ENCODE data around the gene APOL4.

The APOL4 gene

DNA sequence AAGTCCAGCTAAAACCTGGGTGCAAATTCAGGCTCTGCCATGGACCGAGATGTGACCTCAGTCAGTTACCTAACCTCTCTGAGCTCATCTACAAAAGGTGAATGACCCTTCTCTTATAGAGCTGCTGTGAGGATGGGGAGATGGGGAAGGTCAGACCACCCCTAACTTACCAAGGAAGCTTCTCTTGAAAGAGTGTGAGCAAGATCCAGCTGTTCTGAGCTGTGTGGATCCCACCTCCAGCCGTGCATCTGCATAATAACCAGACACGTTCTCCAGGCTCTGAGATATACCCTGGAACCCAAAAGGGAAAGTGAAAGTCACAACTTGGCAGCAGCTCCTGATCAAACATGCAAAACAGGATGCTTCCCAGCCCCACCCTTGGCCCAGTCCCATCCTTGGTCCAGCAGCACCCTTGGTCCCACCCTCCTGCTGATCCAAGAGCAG, 41.1 kb downstream of the APOL4 start, which contains the start of gene APOL3:
APOL3 (minus strand) TSS at position 257 of the 444 bp plus-strand sequence. CDS start 11,700 bp downstream, outside the sequence.
- no peak for DNase-seq (ENCODE audit: low read depth in 1 of 2, low spot score in 1 of 2)

GRCh38 chr22:36156515-36157419, 44.8 kb downstream of the APOL4 start:
- Histone ChIP-seq H3K27me3 (ENCODE audit: insufficient read depth, poor library complexity, severe bottlenecking) (no peaks in the 10 kb centered on the region), H3K27ac (replicated peaks) (no peak overlapping the region), H3K4me3 (replicated peaks; ENCODE audit: insufficient read depth, low read length) (no peak overlapping the region)
- TF ChIP-seq POLR2AphosphoS5 (IDR thresholded peaks at IDR 0.05; ENCODE audit: low read depth) (no peak), CTCF (IDR thresholded peaks at IDR 0.05; ENCODE audit: insufficient read depth, low read length) (no peak), REST (IDR thresholded peaks at IDR 0.05; ENCODE audit: insufficient replicate concordance, low read depth) (no peak), SPI1 (IDR thresholded peaks at IDR 0.05; ENCODE audit: borderline replicate concordance, low read depth) (no peak), GABPA (IDR thresholded peaks at IDR 0.05; ENCODE audit: low read depth) (no peak)
- no peak for DNase-seq (ENCODE audit: low read depth in 1 of 2, low spot score in 1 of 2)

More for the DNA sequence above, 41.1 kb downstream of the APOL4 start, which contains the start of gene APOL3:
- TF ChIP-seq GABPA (IDR thresholded peaks at IDR 0.05; ENCODE audit: low read depth) = no peak
- no peak for TF ChIP-seq CTCF (IDR thresholded peaks at IDR 0.05; ENCODE audit: insufficient read depth, low read length)
- no peak for TF ChIP-seq POLR2AphosphoS5 (IDR thresholded peaks at IDR 0.05; ENCODE audit: low read depth)
- TF ChIP-seq SPI1 (IDR thresholded peaks at IDR 0.05; ENCODE audit: borderline replicate concordance, low read depth) = no peak
- no peak for TF ChIP-seq REST (IDR thresholded peaks at IDR 0.05; ENCODE audit: insufficient replicate concordance, low read depth)
- Histone ChIP-seq H3K27me3 (ENCODE audit: insufficient read depth, poor library complexity, severe bottlenecking) (peaks cover 5% of the 10 kb centered on the region), H3K27ac (replicated peaks) (no peak within 1 kb of the TSS), H3K4me3 (replicated peaks; ENCODE audit: insufficient read depth, low read length) (no peak within 1 kb of the TSS)

GRCh38 chr22:36156119-36156514, 45.5 kb downstream of the APOL4 start:
- Histone ChIP-seq H3K27ac (replicated peaks) (no peak overlapping the region), H3K4me3 (replicated peaks; ENCODE audit: insufficient read depth, low read length) (no peak overlapping the region), H3K27me3 (ENCODE audit: insufficient read depth, poor library complexity, severe bottlenecking) (no peaks in the 10 kb centered on the region)
- TF ChIP-seq CTCF (IDR thresholded peaks at IDR 0.05; ENCODE audit: insufficient read depth, low read length) (no peak), GABPA (IDR thresholded peaks at IDR 0.05; ENCODE audit: low read depth) (no peak), POLR2AphosphoS5 (IDR thresholded peaks at IDR 0.05; ENCODE audit: low read depth) (no peak)
- no peak for DNase-seq (ENCODE audit: low read depth in 1 of 2, low spot score in 1 of 2)

Measured in HL-60 (cell line).